SK-N-SH (cell line): ENCODE measurements around the gene ELMO3. TPM values are rescaled to one million over a fixed set of nuclear protein-coding genes. Genes with fewer than 3 reads are reported as not detected.
A peak's percentile ranks its signal among the peaks of the same experiment; 100 is the strongest.

ENCODE experiments used
- CTCF ChIA-PET: fragments of 300-600, 350-600 bp; formaldehyde crosslinking; extraction: SDS; loops from one replicate; lab custom pipeline; 2021; lab: Yijun Ruan, JAX
- POLR2A ChIA-PET: fragments of 350-600 bp; sonication (Branson Sonifier 250); formaldehyde crosslinking; extraction: SDS; loops from one replicate; lab custom pipeline; 2020; ENCODE audit warnings: antibody characterized with exemption, inconsistent platforms; lab: Yijun Ruan, JAX
- DNase-seq: peaks from one replicate; pipeline ENCODE4 v3.0.0; 2012
- H2AFZ ChIP-seq: fragments of 200-600 bp; sonication (generic); 2 replicates; pipeline ENCODE4 v1.8.1; 2016; ENCODE audit warnings: antibody characterized with exemption, mild to moderate bottlenecking, low read depth
- H3F3A ChIP-seq: fragments of 200-600 bp; sonication (generic); replicated peaks from 2 replicates; pipeline ENCODE3; 2016; ENCODE audit warnings: antibody characterized with exemption, mild to moderate bottlenecking; ENCODE audit not compliant: insufficient read depth
- H3K27ac ChIP-seq, 2 experiments: fragments of 200-500 bp in 1 of 2; fragments of 200-600 bp in 1 of 2; sonication (Bioruptor generic) in 1 of 2; sonication (generic), shearing (Covaris generic) in 1 of 2; 2 replicates each; pipeline versions ENCODE4 v1.5.1 to v1.6.1; 2014 to 2016; ENCODE audit warnings: low read depth in 2 of 2, inconsistent platforms in 1 of 2, low read length in 1 of 2, mild to moderate bottlenecking in 1 of 2, mixed read lengths in 1 of 2
- H3K27me3 ChIP-seq: fragments of 200-600 bp; sonication (generic), shearing (Covaris generic); 2 replicates; pipeline ENCODE4 v1.6.1; 2016; ENCODE audit warnings: mixed run types; ENCODE audit not compliant: insufficient read depth
- H3K36me3 ChIP-seq, 2 experiments: fragments of 200-500 bp in 1 of 2; fragments of 200-600 bp in 1 of 2; sonication (Bioruptor generic) in 1 of 2; sonication (generic) in 1 of 2; replicated peaks in 1 of 2; 2 replicates each; pipeline versions ENCODE3 to v1.5.1; 2014 to 2016; ENCODE audit warnings: low read length in 1 of 2, mild to moderate bottlenecking in 1 of 2; ENCODE audit not compliant: insufficient read depth in 2 of 2, control insufficient read depth in 1 of 2
- H3K4me1 ChIP-seq, 2 experiments: fragments of 200-500 bp in 1 of 2; fragments of 200-600 bp in 1 of 2; sonication (Bioruptor generic) in 1 of 2; sonication (generic), shearing (Covaris generic) in 1 of 2; 2 replicates each; pipeline versions ENCODE4 v1.5.1 to v1.6.1; 2014 to 2016; ENCODE audit warnings: low read depth in 1 of 2, low read length in 1 of 2, mixed run types in 1 of 2; ENCODE audit not compliant: insufficient read depth in 2 of 2, control insufficient read depth in 1 of 2
- H3K4me2 ChIP-seq: fragments of 200-600 bp; sonication (generic), shearing (Covaris generic); 2 replicates; pipeline ENCODE4 v1.6.1; 2017; ENCODE audit warnings: mixed run types
- H3K4me3 ChIP-seq, 2 experiments: fragments of 200-500 bp in 1 of 2; fragments of 200-600 bp in 1 of 2; sonication (Bioruptor generic) in 1 of 2; sonication (generic), shearing (Covaris generic) in 1 of 2; 2 replicates each; pipeline versions ENCODE4 v1.5.1 to v1.8.1; 2014 to 2016; ENCODE audit warnings: low read depth in 2 of 2, inconsistent platforms in 1 of 2, low read length in 1 of 2, mild to moderate bottlenecking in 1 of 2, mixed read lengths in 1 of 2, moderate library complexity in 1 of 2
- H3K79me2 ChIP-seq: fragments of 200-600 bp; sonication (generic); 2 replicates; pipeline ENCODE4 v1.8.1; 2017; ENCODE audit warnings: mild to moderate bottlenecking; ENCODE audit not compliant: insufficient read depth
- H3K9ac ChIP-seq: fragments of 200-600 bp; sonication (generic); 2 replicates; pipeline ENCODE4 v1.6.1; 2017; ENCODE audit warnings: mixed run types
- H3K9me2 ChIP-seq: fragments of 200-600 bp; sonication (generic); 2 replicates; pipeline ENCODE4 v1.6.1; 2017; ENCODE audit warnings: mixed run types
- H3K9me3 ChIP-seq: fragments of 200-600 bp; sonication (generic); 2 replicates; pipeline ENCODE4 v1.6.1; 2017; ENCODE audit warnings: mixed run types, mild to moderate bottlenecking, moderate library complexity
- H4K20me1 ChIP-seq: fragments of 200-600 bp; sonication (generic); 2 replicates; pipeline ENCODE4 v1.6.1; 2017; ENCODE audit warnings: mild to moderate bottlenecking, mixed run types; ENCODE audit not compliant: insufficient read depth
- CTCF ChIP-seq: fragments of 200-600 bp; sonication (generic); IDR thresholded peaks from 2 replicates; pipeline ENCODE4 v1.6.1; 2017; ENCODE audit warnings: antibody characterized with exemption, mild to moderate bottlenecking, moderate library complexity
- EP300 ChIP-seq, 2 experiments: IDR thresholded peaks; 2 replicates each; pipeline versions ENCODE4 v1.4.0 to v1.6.1; 2012; ENCODE audit warnings: borderline replicate concordance in 1 of 2, low read depth in 1 of 2, low read length in 1 of 2
- FOXJ3 ChIP-seq: sonication (generic); formaldehyde crosslinking; IDR thresholded peaks from 2 replicates; pipeline ENCODE4 v1.5.1; 2020; ENCODE audit warnings: mild to moderate bottlenecking, missing genetic modification reagents
- GATA2 ChIP-seq: sonication (generic); formaldehyde crosslinking; IDR thresholded peaks from 2 replicates; pipeline ENCODE4 v1.5.0; 2020; ENCODE audit warnings: mild to moderate bottlenecking, missing genetic modification reagents
- MAX ChIP-seq: IDR thresholded peaks from 2 replicates; pipeline ENCODE4 v1.4.0; 2012; ENCODE audit warnings: low read depth
- MEF2A ChIP-seq: IDR thresholded peaks from 2 replicates; pipeline ENCODE4 v1.4.0; 2012; ENCODE audit warnings: low read depth, borderline replicate concordance
- NFIC ChIP-seq: IDR thresholded peaks from 2 replicates; pipeline ENCODE4 v1.4.0; 2012; ENCODE audit warnings: borderline replicate concordance
- POLR2AphosphoS5 ChIP-seq: IDR thresholded peaks from 2 replicates; pipeline ENCODE4 v1.6.1; 2012; ENCODE audit warnings: low read depth, low read length
- RCOR1 ChIP-seq: fragments of 150-350 bp; IDR thresholded peaks from 2 replicates; pipeline ENCODE4 v1.6.1; 2017; ENCODE audit warnings: antibody characterized with exemption, low read length
- REST ChIP-seq: IDR thresholded peaks from 2 replicates; pipeline ENCODE4 v1.6.1; 2012; ENCODE audit warnings: mild to moderate bottlenecking, low read depth, low read length, moderate library complexity
- RXRA ChIP-seq: IDR thresholded peaks from 2 replicates; pipeline ENCODE4 v1.4.0; 2012; ENCODE audit warnings: low read depth, mild to moderate bottlenecking, borderline replicate concordance
- SMC3 ChIP-seq: IDR thresholded peaks from 2 replicates; pipeline ENCODE4 v1.6.1; 2012; ENCODE audit warnings: low read depth, low read length, improper control_type of control experiment
- TAF1 ChIP-seq: IDR thresholded peaks from 2 replicates; pipeline ENCODE4 v1.6.1; 2012; ENCODE audit warnings: low read depth, mild to moderate bottlenecking, low read length, moderate library complexity, borderline replicate concordance
- ZBTB33 ChIP-seq: IDR thresholded peaks from 2 replicates; pipeline ENCODE4 v1.4.0; 2012; ENCODE audit warnings: low read depth, borderline replicate concordance
- WGBS: methylation state at CpG from one replicate; pipeline ENCODE4 v1.1.6; 2017; ENCODE audit warnings: low lambda C conversion rate; 5-methylcytosine and 5-hydroxymethylcytosine counted together
- polyA plus RNA-seq, 3 experiments: library from polyadenylated mRNA; depleted of rRNA; stranded (reverse); fragments of >200 nt; gene quantifications; 2 replicates each; pipeline ENCODE4 v1.2.3, GENCODE V29; 2012

The ELMO3 gene
- polyA plus RNA-seq, 1 of the 3 experiments (the other 2 are of a cell fraction): 2.3 TPM

- peaks cover 10 to 39% of the 10 kb centered on the region in 2 experiments for H3K36me3 ChIP-seq
- 0 out of 2 replicates have a peak, but pooled peaks have one; percentile 9 for TF ChIP-seq FOXJ3
- no peak for TF ChIP-seq CTCF
- peak overlapping the region; percentile 73; the same call in 1 of the 2 replicates for H3K4me2 ChIP-seq
- peaks cover 8% of the 10 kb centered on the region for H3F3A ChIP-seq
- H3K9me2 ChIP-seq: no peaks in the 10 kb centered on the region
- H3K9ac ChIP-seq: peak overlapping the region; percentile 52; the same call in 1 of the 2 replicates
- no peaks in the 10 kb centered on the region for H3K79me2 ChIP-seq
- H2AFZ ChIP-seq: peak overlapping the region; percentile 43; the same call in 1 of the 2 replicates
- H3K4me3 ChIP-seq: peak overlapping the region; percentile 54 to 66; a peak in 3 of 4 replicates
- no peaks in the 10 kb centered on the region for H3K27me3 ChIP-seq
- no peaks in the 10 kb centered on the region for H3K9me3 ChIP-seq
- H4K20me1 ChIP-seq: peaks cover 4% of the 10 kb centered on the region
- no CpG with 5 or more reads among the region's 94 CpGs for whole genome bisulfite sequencing
- peaks cover 0 to 8% of the 10 kb centered on the region in 2 experiments; a peak in 1 of 4 replicates for H3K4me1 ChIP-seq
- DNase-seq: peak; percentile 97
- peak overlapping the region; percentile 26 to 90 for H3K27ac ChIP-seq
- ChIA-PET POLR2A (interaction anchor here (0.7 to 1.8 kb wide), 6 partner anchors 9 to 132 kb away, joined by 3 to 8 read pairs (median 4); partner anchors contain the start of gene CBFB), CTCF (interaction anchor here (0.7 to 14.2 kb wide), 13 partner anchors 10 to 249 kb away, joined by 3 to 470 read pairs (median 4); partner anchors contain the start of genes CBFB, CES3, FBXL8 and TRADD)
Measured at GRCh38 chr16:67150047-67150832, 48.7 kb upstream of the ELMO3 start.

- POLR2A ChIA-PET: interaction anchor here (0.6 to 1.8 kb wide), 10 partner anchors 10 to 137 kb away, joined by 3 to 8 read pairs (median 4); partner anchors contain the start of gene CBFB
- WGBS: 41% methylated on average over 14 of the region's 34 CpGs
- TF ChIP-seq SMC3 (no peak), GATA2 (CRISPR knock-in tag) (no peak), RXRA (no peak), RCOR1 (no peak), ZBTB33 (no peak), NFIC (no peak), REST (no peak), TAF1 (no peak), MEF2A (no peak), POLR2AphosphoS5 (peak; percentile 10; the same call in 1 of the 2 replicates), EP300 (IDR thresholded peaks at IDR 0.05; ENCODE audit: borderline replicate concordance in 1 of 2, low read depth in 1 of 2, low read length in 1 of 2) (no peak), MAX (peak; percentile 63; the same call in 1 of the 2 replicates)
Measured at GRCh38 chr16:67150833-67151396, 48.0 kb upstream of the ELMO3 start, which contains the start of gene B3GNT9. Gene B3GNT9 (minus strand): TSS chr16:67150998. CDS start chr16:67150485, 513 bp downstream.

More at GRCh38 chr16:67150833-67151396, 48.0 kb upstream of the ELMO3 start, which contains the start of gene B3GNT9:
- peak; percentile 92 for DNase-seq
- H3K36me3 ChIP-seq: peaks cover 10 to 32% of the 10 kb centered on the region in 2 experiments
- H3K79me2 ChIP-seq: no peaks in the 10 kb centered on the region
- H3K4me1 ChIP-seq: peaks cover 0 to 11% of the 10 kb centered on the region in 2 experiments; a peak in 1 of 4 replicates
- no peaks in the 10 kb centered on the region for H3K27me3 ChIP-seq
- H3K9me2 ChIP-seq: no peaks in the 10 kb centered on the region
- H3K4me3 ChIP-seq: peak within 1 kb of the TSS; percentile 54 to 66; a peak in 3 of 4 replicates
- no peaks in the 10 kb centered on the region for H3K9me3 ChIP-seq
- H3K4me2 ChIP-seq: peak within 1 kb of the TSS; percentile 73; the same call in 1 of the 2 replicates
- CTCF ChIA-PET: interaction anchor here (0.8 to 14.2 kb wide), 15 partner anchors 10 to 250 kb away, joined by 3 to 470 read pairs (median 4); partner anchors contain the start of genes CBFB, CES3, FBXL8 and TRADD
- H2AFZ ChIP-seq: peak within 1 kb of the TSS; percentile 43; the same call in 1 of the 2 replicates
- H3K27ac ChIP-seq: peak within 1 kb of the TSS; percentile 26 to 90
- H3F3A ChIP-seq: peaks cover 8% of the 10 kb centered on the region
- peak within 1 kb of the TSS; percentile 52; the same call in 1 of the 2 replicates for H3K9ac ChIP-seq
- peaks cover 9% of the 10 kb centered on the region for H4K20me1 ChIP-seq
